DOHH2 (cell line): ENCODE results near the gene MACROD1.
A peak's percentile ranks its signal among the peaks of the same experiment; 100 is the strongest.

Experiments used
- EZH2phosphoT487 ChIP-seq: fragments of 200-600 bp; sonication (generic); IDR thresholded peaks from 2 replicates; pipeline ENCODE4 v1.6.1; 2017; ENCODE audit warnings: borderline replicate concordance, mild to moderate bottlenecking, antibody characterized with exemption, low read length, moderate library complexity, mixed read lengths
- TF ChIP-seq, protein P1 (sequence below): fragments of 200-600 bp; sonication (generic); IDR thresholded peaks from one replicate; pipeline ENCODE4 v1.5.1; 2014; ENCODE audit warnings: antibody characterized with exemption, mild to moderate bottlenecking, low read depth, low read length; ENCODE audit not compliant: poor library complexity, severe bottlenecking

- TF ChIP-seq, protein P1, sequence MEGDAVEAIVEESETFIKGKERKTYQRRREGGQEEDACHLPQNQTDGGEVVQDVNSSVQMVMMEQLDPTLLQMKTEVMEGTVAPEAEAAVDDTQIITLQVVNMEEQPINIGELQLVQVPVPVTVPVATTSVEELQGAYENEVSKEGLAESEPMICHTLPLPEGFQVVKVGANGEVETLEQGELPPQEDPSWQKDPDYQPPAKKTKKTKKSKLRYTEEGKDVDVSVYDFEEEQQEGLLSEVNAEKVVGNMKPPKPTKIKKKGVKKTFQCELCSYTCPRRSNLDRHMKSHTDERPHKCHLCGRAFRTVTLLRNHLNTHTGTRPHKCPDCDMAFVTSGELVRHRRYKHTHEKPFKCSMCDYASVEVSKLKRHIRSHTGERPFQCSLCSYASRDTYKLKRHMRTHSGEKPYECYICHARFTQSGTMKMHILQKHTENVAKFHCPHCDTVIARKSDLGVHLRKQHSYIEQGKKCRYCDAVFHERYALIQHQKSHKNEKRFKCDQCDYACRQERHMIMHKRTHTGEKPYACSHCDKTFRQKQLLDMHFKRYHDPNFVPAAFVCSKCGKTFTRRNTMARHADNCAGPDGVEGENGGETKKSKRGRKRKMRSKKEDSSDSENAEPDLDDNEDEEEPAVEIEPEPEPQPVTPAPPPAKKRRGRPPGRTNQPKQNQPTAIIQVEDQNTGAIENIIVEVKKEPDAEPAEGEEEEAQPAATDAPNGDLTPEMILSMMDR, result peak; percentile 94
- no peak for TF ChIP-seq EZH2phosphoT487
These were observed 19.6 kb downstream of the MACROD1 start for GRCh38 chr11:64146036-64146955.
